ENCODE results near the gene SDHD.

Gene SDHD

GRCh38 chr11:112113539-112114457, 27.1 kb downstream of the SDHD start:
- no peaks in the 10 kb centered on the region for H3K4me1 ChIP-seq (ENCODE audit: control insufficient read depth, insufficient read depth, low read length)
- H3K27me3 ChIP-seq (ENCODE audit: control insufficient read depth, insufficient read depth, low read length): no peaks in the 10 kb centered on the region
- no peak overlapping the region for H3K4me3 ChIP-seq (ENCODE audit: low read depth, low read length)
- H3K9ac ChIP-seq (ENCODE audit: low read depth, low read length): no peak overlapping the region
- H3K9me3 ChIP-seq (ENCODE audit: control insufficient read depth, insufficient read depth, low read length): no peaks in the 10 kb centered on the region
- no peaks in the 10 kb centered on the region for H3K36me3 ChIP-seq (ENCODE audit: control insufficient read depth, insufficient read depth, low read length)

GRCh38 chr11:112114460-112114859, 27.8 kb downstream of the SDHD start:
- Histone ChIP-seq H3K27me3 (ENCODE audit: control insufficient read depth, insufficient read depth, low read length) (no peaks in the 10 kb centered on the region), H3K9ac (ENCODE audit: low read depth, low read length) (no peak overlapping the region), H3K9me3 (ENCODE audit: control insufficient read depth, insufficient read depth, low read length) (no peaks in the 10 kb centered on the region), H3K36me3 (ENCODE audit: control insufficient read depth, insufficient read depth, low read length) (no peaks in the 10 kb centered on the region), H3K4me3 (ENCODE audit: low read depth, low read length) (no peak overlapping the region), H3K4me1 (ENCODE audit: control insufficient read depth, insufficient read depth, low read length) (no peaks in the 10 kb centered on the region)

- no peaks in the 10 kb centered on the region for H3K4me1 ChIP-seq (ENCODE audit: control insufficient read depth, insufficient read depth, low read length)
- H3K36me3 ChIP-seq (ENCODE audit: control insufficient read depth, insufficient read depth, low read length): no peaks in the 10 kb centered on the region
- no peaks in the 10 kb centered on the region for H3K9me3 ChIP-seq (ENCODE audit: control insufficient read depth, insufficient read depth, low read length)
- H3K27me3 ChIP-seq (ENCODE audit: control insufficient read depth, insufficient read depth, low read length): no peaks in the 10 kb centered on the region
- H3K4me3 ChIP-seq (ENCODE audit: low read depth, low read length): no peak overlapping the region
- H3K9ac ChIP-seq (ENCODE audit: low read depth, low read length): no peak overlapping the region
Measured at GRCh38 chr11:112115386-112115785, 28.7 kb downstream of the SDHD start.

- no peaks in the 10 kb centered on the region for H3K9me3 ChIP-seq (ENCODE audit: control insufficient read depth, insufficient read depth, low read length)
- no peak overlapping the region for H3K9ac ChIP-seq (ENCODE audit: low read depth, low read length)
- H3K27me3 ChIP-seq (ENCODE audit: control insufficient read depth, insufficient read depth, low read length): no peaks in the 10 kb centered on the region
- no peak overlapping the region for H3K4me3 ChIP-seq (ENCODE audit: low read depth, low read length)
- H3K4me1 ChIP-seq (ENCODE audit: control insufficient read depth, insufficient read depth, low read length): no peaks in the 10 kb centered on the region
- H3K36me3 ChIP-seq (ENCODE audit: control insufficient read depth, insufficient read depth, low read length): no peaks in the 10 kb centered on the region
Measured at GRCh38 chr11:112118176-112118575, 31.5 kb downstream of the SDHD start.

GRCh38 chr11:112121981-112122615, 35.4 kb downstream of the SDHD start:
- Histone ChIP-seq H3K9me3 (ENCODE audit: control insufficient read depth, insufficient read depth, low read length) (no peaks in the 10 kb centered on the region), H3K4me3 (ENCODE audit: low read depth, low read length) (no peak overlapping the region), H3K9ac (ENCODE audit: low read depth, low read length) (no peak overlapping the region), H3K27me3 (ENCODE audit: control insufficient read depth, insufficient read depth, low read length) (no peaks in the 10 kb centered on the region), H3K36me3 (ENCODE audit: control insufficient read depth, insufficient read depth, low read length) (no peaks in the 10 kb centered on the region), H3K4me1 (ENCODE audit: control insufficient read depth, insufficient read depth, low read length) (no peaks in the 10 kb centered on the region)

GRCh38 chr11:112123129-112123528, 36.5 kb downstream of the SDHD start:
- H3K4me3 ChIP-seq (ENCODE audit: low read depth, low read length): no peak overlapping the region
- no peaks in the 10 kb centered on the region for H3K9me3 ChIP-seq (ENCODE audit: control insufficient read depth, insufficient read depth, low read length)
- H3K27me3 ChIP-seq (ENCODE audit: control insufficient read depth, insufficient read depth, low read length): no peaks in the 10 kb centered on the region
- H3K36me3 ChIP-seq (ENCODE audit: control insufficient read depth, insufficient read depth, low read length): no peaks in the 10 kb centered on the region
- no peaks in the 10 kb centered on the region for H3K4me1 ChIP-seq (ENCODE audit: control insufficient read depth, insufficient read depth, low read length)
- H3K9ac ChIP-seq (ENCODE audit: low read depth, low read length): no peak overlapping the region

- Histone ChIP-seq H3K4me1 (ENCODE audit: control insufficient read depth, insufficient read depth, low read length) (no peaks in the 10 kb centered on the region), H3K9ac (ENCODE audit: low read depth, low read length) (no peak overlapping the region), H3K27me3 (ENCODE audit: control insufficient read depth, insufficient read depth, low read length) (no peaks in the 10 kb centered on the region), H3K4me3 (ENCODE audit: low read depth, low read length) (no peak overlapping the region), H3K9me3 (ENCODE audit: control insufficient read depth, insufficient read depth, low read length) (no peaks in the 10 kb centered on the region), H3K36me3 (ENCODE audit: control insufficient read depth, insufficient read depth, low read length) (no peaks in the 10 kb centered on the region)
Measured at GRCh38 chr11:112127056-112127455, 40.4 kb downstream of the SDHD start.

GRCh38 chr11:112128483-112129121, 41.9 kb downstream of the SDHD start:
- Histone ChIP-seq H3K36me3 (ENCODE audit: control insufficient read depth, insufficient read depth, low read length) (no peaks in the 10 kb centered on the region), H3K27me3 (ENCODE audit: control insufficient read depth, insufficient read depth, low read length) (no peaks in the 10 kb centered on the region), H3K9me3 (ENCODE audit: control insufficient read depth, insufficient read depth, low read length) (no peaks in the 10 kb centered on the region), H3K9ac (ENCODE audit: low read depth, low read length) (no peak overlapping the region), H3K4me1 (ENCODE audit: control insufficient read depth, insufficient read depth, low read length) (no peaks in the 10 kb centered on the region), H3K4me3 (ENCODE audit: low read depth, low read length) (no peak overlapping the region)

- Histone ChIP-seq H3K9ac (ENCODE audit: low read depth, low read length) (no peak overlapping the region), H3K4me1 (ENCODE audit: control insufficient read depth, insufficient read depth, low read length) (no peaks in the 10 kb centered on the region), H3K27me3 (ENCODE audit: control insufficient read depth, insufficient read depth, low read length) (no peaks in the 10 kb centered on the region), H3K9me3 (ENCODE audit: control insufficient read depth, insufficient read depth, low read length) (no peaks in the 10 kb centered on the region), H3K36me3 (ENCODE audit: control insufficient read depth, insufficient read depth, low read length) (no peaks in the 10 kb centered on the region), H3K4me3 (ENCODE audit: low read depth, low read length) (no peak overlapping the region)
Measured at GRCh38 chr11:112129656-112130055, 43.0 kb downstream of the SDHD start.

- no peak overlapping the region for H3K4me3 ChIP-seq (ENCODE audit: low read depth, low read length)
- no peak overlapping the region for H3K9ac ChIP-seq (ENCODE audit: low read depth, low read length)
- no peaks in the 10 kb centered on the region for H3K36me3 ChIP-seq (ENCODE audit: control insufficient read depth, insufficient read depth, low read length)
- H3K4me1 ChIP-seq (ENCODE audit: control insufficient read depth, insufficient read depth, low read length): no peaks in the 10 kb centered on the region
- H3K27me3 ChIP-seq (ENCODE audit: control insufficient read depth, insufficient read depth, low read length): no peaks in the 10 kb centered on the region
- no peaks in the 10 kb centered on the region for H3K9me3 ChIP-seq (ENCODE audit: control insufficient read depth, insufficient read depth, low read length)
Measured at GRCh38 chr11:112132737-112133136, 46.1 kb downstream of the SDHD start.

- Histone ChIP-seq H3K36me3 (ENCODE audit: control insufficient read depth, insufficient read depth, low read length) (no peaks in the 10 kb centered on the region), H3K9me3 (ENCODE audit: control insufficient read depth, insufficient read depth, low read length) (no peaks in the 10 kb centered on the region), H3K9ac (ENCODE audit: low read depth, low read length) (no peak overlapping the region), H3K4me3 (ENCODE audit: low read depth, low read length) (no peak overlapping the region), H3K4me1 (ENCODE audit: control insufficient read depth, insufficient read depth, low read length) (no peaks in the 10 kb centered on the region), H3K27me3 (ENCODE audit: control insufficient read depth, insufficient read depth, low read length) (no peaks in the 10 kb centered on the region)
Measured at GRCh38 chr11:112134473-112134872, 47.8 kb downstream of the SDHD start.

GRCh38 chr11:112143597-112143996, 56.9 kb downstream of the SDHD start:
- H3K9ac ChIP-seq (ENCODE audit: low read depth, low read length): no peak overlapping the region
- no peak overlapping the region for H3K4me3 ChIP-seq (ENCODE audit: low read depth, low read length)
- H3K4me1 ChIP-seq (ENCODE audit: control insufficient read depth, insufficient read depth, low read length): no peaks in the 10 kb centered on the region
- no peaks in the 10 kb centered on the region for H3K27me3 ChIP-seq (ENCODE audit: control insufficient read depth, insufficient read depth, low read length)
- no peaks in the 10 kb centered on the region for H3K36me3 ChIP-seq (ENCODE audit: control insufficient read depth, insufficient read depth, low read length)
- H3K9me3 ChIP-seq (ENCODE audit: control insufficient read depth, insufficient read depth, low read length): no peaks in the 10 kb centered on the region
